HepG2 (cell line): Measurements from ENCODE around the gene TRABD. TPM values are rescaled to one million over a fixed set of nuclear protein-coding genes. Genes with fewer than 3 reads are reported as not detected.
A peak's percentile ranks its signal among the peaks of the same experiment; 100 is the strongest.

Source experiments
- BCL6 ChIP-seq: IDR thresholded peaks from 2 replicates; pipeline ENCODE4 v1.6.1; 2016; ENCODE audit warnings: missing genetic modification reagents, missing compliant biosample characterization
- FOXA1 ChIP-seq, 2 experiments: fragments of 450-650 bp in 1 of 2; sonication (generic) in 1 of 2; formaldehyde crosslinking in 1 of 2; IDR thresholded peaks; 2 replicates each; pipeline versions ENCODE4 v1.4.0 to v1.6.1; 2016 to 2020; ENCODE audit warnings: missing genetic modification reagents in 1 of 2
- FOXK2 ChIP-seq: fragments of 450-650 bp; IDR thresholded peaks from 2 replicates; pipeline ENCODE4 v1.6.1; 2016
- HHEX ChIP-seq: IDR thresholded peaks from 2 replicates; pipeline ENCODE4 v1.6.1; 2016; ENCODE audit warnings: control low read depth
- HNF4A ChIP-seq: sonication (generic); formaldehyde crosslinking; IDR thresholded peaks from 2 replicates; pipeline ENCODE4 v1.4.0; 2020; ENCODE audit warnings: missing genetic modification reagents
- PHF8 ChIP-seq: sonication (generic); formaldehyde crosslinking; IDR thresholded peaks from 2 replicates; pipeline ENCODE4 v1.5.0; 2020; ENCODE audit warnings: missing genetic modification reagents
- PRMT3 ChIP-seq: sonication (generic); formaldehyde crosslinking; IDR thresholded peaks from 2 replicates; pipeline ENCODE4 v1.8.1; 2022; ENCODE audit warnings: low read depth, mild to moderate bottlenecking, moderate library complexity, missing genetic modification reagents, borderline replicate concordance
- RBFOX2 ChIP-seq: fragments of 200-400 bp; formaldehyde crosslinking; IDR thresholded peaks from 2 replicates; pipeline ENCODE4 v1.6.1; 2017; ENCODE audit warnings: low read depth, mild to moderate bottlenecking, low read length
- RORA ChIP-seq: sonication (generic); formaldehyde crosslinking; IDR thresholded peaks from 2 replicates; pipeline ENCODE4 v1.5.0; 2020; ENCODE audit warnings: mild to moderate bottlenecking, missing genetic modification reagents, moderate library complexity
- SIX1 ChIP-seq: sonication (generic); formaldehyde crosslinking; IDR thresholded peaks from 2 replicates; pipeline ENCODE4 v1.4.0; 2020; ENCODE audit warnings: missing genetic modification reagents, borderline replicate concordance
- TBP ChIP-seq: sonication (generic); formaldehyde crosslinking; IDR thresholded peaks from 2 replicates; pipeline ENCODE4 v1.5.0; 2020; ENCODE audit warnings: missing genetic modification reagents
- ZFYVE20 ChIP-seq: sonication (generic); formaldehyde crosslinking; IDR thresholded peaks from 2 replicates; pipeline ENCODE4 v1.8.0; 2023; ENCODE audit warnings: low read depth, mild to moderate bottlenecking, moderate library complexity, missing genetic modification reagents, borderline replicate concordance
- ZNF232 ChIP-seq: sonication (generic); formaldehyde crosslinking; IDR thresholded peaks from 2 replicates; pipeline ENCODE4 v1.4.0; 2020; ENCODE audit warnings: missing genetic modification reagents, borderline replicate concordance
- ZNF552 ChIP-seq: sonication (generic); formaldehyde crosslinking; IDR thresholded peaks from 2 replicates; pipeline ENCODE4 v1.9.0; 2022; ENCODE audit warnings: missing genetic modification reagents, mild to moderate bottlenecking, borderline replicate concordance
- ZNF607 ChIP-seq: sonication (generic); formaldehyde crosslinking; IDR thresholded peaks from 2 replicates; pipeline ENCODE4 v1.5.1; 2020; ENCODE audit warnings: missing genetic modification reagents, mild to moderate bottlenecking, borderline replicate concordance
- polyA plus RNA-seq, 8 experiments: library from polyadenylated mRNA; depleted of rRNA in 3 of 8; stranded (reverse) in 7 of 8; unstranded in 1 of 8; fragments of >200 nt; fragmentation: Illumina TruSeq in 4 of 8; extraction: Trizol in 4 of 8; gene quantifications; 2 replicates each; pipeline versions ENCODE4 v1.2.1 to v1.2.3, GENCODE V29; 2011 to 2016; ENCODE audit warnings: low read depth in 4 of 8, missing spikeins in 1 of 8, mixed read lengths in 1 of 8; ENCODE audit not compliant: insufficient read depth in 1 of 8
- total RNA-seq, 5 experiments: library from RNA; depleted of rRNA; stranded (reverse); fragments of >200 nt; fragmentation: Illumina TruSeq; extraction: Trizol; gene quantifications; 2 replicates each; pipeline ENCODE4 v1.2.3, GENCODE V29; 2016; ENCODE audit warnings: low read depth in 1 of 5
- TF ChIP-seq, protein P1 (sequence below): sonication (generic); formaldehyde crosslinking; IDR thresholded peaks from 2 replicates; pipeline ENCODE4 v1.9.0; 2021; ENCODE audit warnings: mild to moderate bottlenecking, missing genetic modification reagents
- TF ChIP-seq, protein P2 (sequence below): sonication (generic); formaldehyde crosslinking; IDR thresholded peaks from 2 replicates; pipeline ENCODE4 v1.5.0; 2020; ENCODE audit warnings: mild to moderate bottlenecking, missing genetic modification reagents
- TF ChIP-seq, protein P3 (sequence below): conservative IDR thresholded peaks from 2 replicates; pipeline ENCODE4 v1.6.1; 2018; ENCODE audit warnings: missing genetic modification reagents
- TF ChIP-seq, protein P4 (sequence below): sonication (generic); formaldehyde crosslinking; IDR thresholded peaks from 2 replicates; pipeline ENCODE4 v1.9.0; 2022; ENCODE audit warnings: missing genetic modification reagents, mild to moderate bottlenecking, borderline replicate concordance
- TF ChIP-seq, protein P5 (sequence below): IDR thresholded peaks from 2 replicates; pipeline ENCODE4 v1.6.1; 2016; ENCODE audit warnings: low read depth, borderline replicate concordance

TRABD gene
- total and polyA plus RNA-seq, 2 of the 13 experiments (the other 11 are each of a cell fraction or from before 2014, with no cell fraction given): 21.5 to 28.9 TPM

DNA sequence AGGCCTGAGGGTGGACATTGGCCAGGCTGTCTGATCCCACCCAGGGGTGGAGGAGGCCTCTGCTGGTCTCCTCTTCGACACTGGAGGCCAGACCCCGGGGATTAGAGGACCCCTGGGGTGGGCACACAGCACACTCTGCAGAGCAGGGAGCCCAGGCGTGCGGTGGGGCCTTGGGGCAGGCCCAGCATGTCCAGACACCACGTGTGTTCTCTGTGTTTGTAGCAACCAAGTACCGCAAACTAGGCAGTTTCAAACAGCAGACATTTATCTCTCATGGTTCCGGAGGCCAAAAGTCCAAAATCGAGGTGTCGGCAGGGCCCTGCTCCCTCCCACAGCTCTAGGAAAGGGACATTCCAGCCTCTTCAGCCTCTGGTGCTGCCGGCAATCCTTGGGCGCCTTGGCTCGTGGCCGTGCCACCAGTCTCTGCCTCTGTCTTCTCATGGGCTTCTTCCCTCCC, 13.7 kb upstream of the TRABD start (continued):
- TF ChIP-seq FOXK2: no peak
- 0 out of 2 replicates have a peak, but pooled peaks have one; percentile 28 for TF ChIP-seq RBFOX2
- TF ChIP-seq, protein P1, sequence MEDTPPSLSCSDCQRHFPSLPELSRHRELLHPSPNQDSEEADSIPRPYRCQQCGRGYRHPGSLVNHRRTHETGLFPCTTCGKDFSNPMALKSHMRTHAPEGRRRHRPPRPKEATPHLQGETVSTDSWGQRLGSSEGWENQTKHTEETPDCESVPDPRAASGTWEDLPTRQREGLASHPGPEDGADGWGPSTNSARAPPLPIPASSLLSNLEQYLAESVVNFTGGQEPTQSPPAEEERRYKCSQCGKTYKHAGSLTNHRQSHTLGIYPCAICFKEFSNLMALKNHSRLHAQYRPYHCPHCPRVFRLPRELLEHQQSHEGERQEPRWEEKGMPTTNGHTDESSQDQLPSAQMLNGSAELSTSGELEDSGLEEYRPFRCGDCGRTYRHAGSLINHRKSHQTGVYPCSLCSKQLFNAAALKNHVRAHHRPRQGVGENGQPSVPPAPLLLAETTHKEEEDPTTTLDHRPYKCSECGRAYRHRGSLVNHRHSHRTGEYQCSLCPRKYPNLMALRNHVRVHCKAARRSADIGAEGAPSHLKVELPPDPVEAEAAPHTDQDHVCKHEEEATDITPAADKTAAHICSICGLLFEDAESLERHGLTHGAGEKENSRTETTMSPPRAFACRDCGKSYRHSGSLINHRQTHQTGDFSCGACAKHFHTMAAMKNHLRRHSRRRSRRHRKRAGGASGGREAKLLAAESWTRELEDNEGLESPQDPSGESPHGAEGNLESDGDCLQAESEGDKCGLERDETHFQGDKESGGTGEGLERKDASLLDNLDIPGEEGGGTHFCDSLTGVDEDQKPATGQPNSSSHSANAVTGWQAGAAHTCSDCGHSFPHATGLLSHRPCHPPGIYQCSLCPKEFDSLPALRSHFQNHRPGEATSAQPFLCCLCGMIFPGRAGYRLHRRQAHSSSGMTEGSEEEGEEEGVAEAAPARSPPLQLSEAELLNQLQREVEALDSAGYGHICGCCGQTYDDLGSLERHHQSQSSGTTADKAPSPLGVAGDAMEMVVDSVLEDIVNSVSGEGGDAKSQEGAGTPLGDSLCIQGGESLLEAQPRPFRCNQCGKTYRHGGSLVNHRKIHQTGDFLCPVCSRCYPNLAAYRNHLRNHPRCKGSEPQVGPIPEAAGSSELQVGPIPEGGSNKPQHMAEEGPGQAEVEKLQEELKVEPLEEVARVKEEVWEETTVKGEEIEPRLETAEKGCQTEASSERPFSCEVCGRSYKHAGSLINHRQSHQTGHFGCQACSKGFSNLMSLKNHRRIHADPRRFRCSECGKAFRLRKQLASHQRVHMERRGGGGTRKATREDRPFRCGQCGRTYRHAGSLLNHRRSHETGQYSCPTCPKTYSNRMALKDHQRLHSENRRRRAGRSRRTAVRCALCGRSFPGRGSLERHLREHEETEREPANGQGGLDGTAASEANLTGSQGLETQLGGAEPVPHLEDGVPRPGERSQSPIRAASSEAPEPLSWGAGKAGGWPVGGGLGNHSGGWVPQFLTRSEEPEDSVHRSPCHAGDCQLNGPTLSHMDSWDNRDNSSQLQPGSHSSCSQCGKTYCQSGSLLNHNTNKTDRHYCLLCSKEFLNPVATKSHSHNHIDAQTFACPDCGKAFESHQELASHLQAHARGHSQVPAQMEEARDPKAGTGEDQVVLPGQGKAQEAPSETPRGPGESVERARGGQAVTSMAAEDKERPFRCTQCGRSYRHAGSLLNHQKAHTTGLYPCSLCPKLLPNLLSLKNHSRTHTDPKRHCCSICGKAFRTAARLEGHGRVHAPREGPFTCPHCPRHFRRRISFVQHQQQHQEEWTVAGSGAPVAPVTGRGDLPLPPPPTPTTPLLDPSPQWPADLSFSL (CRISPR knock-in tag): no peak
- TF ChIP-seq TBP: no peak
- TF ChIP-seq ZNF607 (CRISPR knock-in tag): no peak
- peak; percentile 84 for TF ChIP-seq HNF4A
- TF ChIP-seq BCL6 (CRISPR knock-in tag): peak; percentile 39; the same call in 1 of the 2 replicates
- TF ChIP-seq, protein P2, sequence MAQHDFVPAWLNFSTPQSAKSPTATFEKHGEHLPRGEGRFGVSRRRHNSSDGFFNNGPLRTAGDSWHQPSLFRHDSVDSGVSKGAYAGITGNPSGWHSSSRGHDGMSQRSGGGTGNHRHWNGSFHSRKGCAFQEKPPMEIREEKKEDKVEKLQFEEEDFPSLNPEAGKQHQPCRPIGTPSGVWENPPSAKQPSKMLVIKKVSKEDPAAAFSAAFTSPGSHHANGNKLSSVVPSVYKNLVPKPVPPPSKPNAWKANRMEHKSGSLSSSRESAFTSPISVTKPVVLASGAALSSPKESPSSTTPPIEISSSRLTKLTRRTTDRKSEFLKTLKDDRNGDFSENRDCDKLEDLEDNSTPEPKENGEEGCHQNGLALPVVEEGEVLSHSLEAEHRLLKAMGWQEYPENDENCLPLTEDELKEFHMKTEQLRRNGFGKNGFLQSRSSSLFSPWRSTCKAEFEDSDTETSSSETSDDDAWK: no peak
- TF ChIP-seq, protein P3, sequence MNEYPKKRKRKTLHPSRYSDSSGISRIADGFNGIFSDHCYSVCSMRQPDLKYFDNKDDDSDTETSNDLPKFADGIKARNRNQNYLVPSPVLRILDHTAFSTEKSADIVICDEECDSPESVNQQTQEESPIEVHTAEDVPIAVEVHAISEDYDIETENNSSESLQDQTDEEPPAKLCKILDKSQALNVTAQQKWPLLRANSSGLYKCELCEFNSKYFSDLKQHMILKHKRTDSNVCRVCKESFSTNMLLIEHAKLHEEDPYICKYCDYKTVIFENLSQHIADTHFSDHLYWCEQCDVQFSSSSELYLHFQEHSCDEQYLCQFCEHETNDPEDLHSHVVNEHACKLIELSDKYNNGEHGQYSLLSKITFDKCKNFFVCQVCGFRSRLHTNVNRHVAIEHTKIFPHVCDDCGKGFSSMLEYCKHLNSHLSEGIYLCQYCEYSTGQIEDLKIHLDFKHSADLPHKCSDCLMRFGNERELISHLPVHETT: no peak
- peak; percentile 49; the same call in 1 of the 2 replicates for TF ChIP-seq PHF8
- TF ChIP-seq SIX1: no peak
- no peak for TF ChIP-seq HHEX
- TF ChIP-seq ZFYVE20 (CRISPR knock-in tag): no peak
- TF ChIP-seq PRMT3: no peak
- TF ChIP-seq, protein P4, sequence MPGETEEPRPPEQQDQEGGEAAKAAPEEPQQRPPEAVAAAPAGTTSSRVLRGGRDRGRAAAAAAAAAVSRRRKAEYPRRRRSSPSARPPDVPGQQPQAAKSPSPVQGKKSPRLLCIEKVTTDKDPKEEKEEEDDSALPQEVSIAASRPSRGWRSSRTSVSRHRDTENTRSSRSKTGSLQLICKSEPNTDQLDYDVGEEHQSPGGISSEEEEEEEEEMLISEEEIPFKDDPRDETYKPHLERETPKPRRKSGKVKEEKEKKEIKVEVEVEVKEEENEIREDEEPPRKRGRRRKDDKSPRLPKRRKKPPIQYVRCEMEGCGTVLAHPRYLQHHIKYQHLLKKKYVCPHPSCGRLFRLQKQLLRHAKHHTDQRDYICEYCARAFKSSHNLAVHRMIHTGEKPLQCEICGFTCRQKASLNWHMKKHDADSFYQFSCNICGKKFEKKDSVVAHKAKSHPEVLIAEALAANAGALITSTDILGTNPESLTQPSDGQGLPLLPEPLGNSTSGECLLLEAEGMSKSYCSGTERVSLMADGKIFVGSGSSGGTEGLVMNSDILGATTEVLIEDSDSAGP (CRISPR knock-in tag): peak; percentile 62; the same call in 1 of the 2 replicates
- no peak for TF ChIP-seq FOXA1 (IDR thresholded peaks at IDR 0.05)
- no peak for TF ChIP-seq FOXA1 (CRISPR knock-in tag; IDR thresholded peaks at IDR 0.05)
- no peak for TF ChIP-seq RORA
- 0 out of 2 replicates have a peak, but pooled peaks have one; percentile 26 for TF ChIP-seq ZNF232 (CRISPR knock-in tag)
- no peak for TF ChIP-seq ZNF552 (CRISPR knock-in tag)
- TF ChIP-seq, protein P5, sequence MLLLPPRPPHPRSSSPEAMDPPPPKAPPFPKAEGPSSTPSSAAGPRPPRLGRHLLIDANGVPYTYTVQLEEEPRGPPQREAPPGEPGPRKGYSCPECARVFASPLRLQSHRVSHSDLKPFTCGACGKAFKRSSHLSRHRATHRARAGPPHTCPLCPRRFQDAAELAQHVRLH (CRISPR knock-in tag): no peak
